GM21717 (cell line): ENCODE results near the gene PRR11.
A peak's percentile ranks its signal among the peaks of the same experiment; 100 is the strongest.
"Not testable (repeated sequence)": the region's sequence is repeated elsewhere in the genome, so short reads cannot be mapped to it uniquely, and the experiment has no call there.

Source experiments
- ATAC-seq: cut with Tn5 transposase; IDR thresholded peaks from one replicate; pipeline ENCODE4 v1.9.1; 2021; ENCODE audit warnings: mild to moderate bottlenecking, moderate library complexity; ENCODE audit not compliant: unreplicated experiment

The PRR11 gene

DNA sequence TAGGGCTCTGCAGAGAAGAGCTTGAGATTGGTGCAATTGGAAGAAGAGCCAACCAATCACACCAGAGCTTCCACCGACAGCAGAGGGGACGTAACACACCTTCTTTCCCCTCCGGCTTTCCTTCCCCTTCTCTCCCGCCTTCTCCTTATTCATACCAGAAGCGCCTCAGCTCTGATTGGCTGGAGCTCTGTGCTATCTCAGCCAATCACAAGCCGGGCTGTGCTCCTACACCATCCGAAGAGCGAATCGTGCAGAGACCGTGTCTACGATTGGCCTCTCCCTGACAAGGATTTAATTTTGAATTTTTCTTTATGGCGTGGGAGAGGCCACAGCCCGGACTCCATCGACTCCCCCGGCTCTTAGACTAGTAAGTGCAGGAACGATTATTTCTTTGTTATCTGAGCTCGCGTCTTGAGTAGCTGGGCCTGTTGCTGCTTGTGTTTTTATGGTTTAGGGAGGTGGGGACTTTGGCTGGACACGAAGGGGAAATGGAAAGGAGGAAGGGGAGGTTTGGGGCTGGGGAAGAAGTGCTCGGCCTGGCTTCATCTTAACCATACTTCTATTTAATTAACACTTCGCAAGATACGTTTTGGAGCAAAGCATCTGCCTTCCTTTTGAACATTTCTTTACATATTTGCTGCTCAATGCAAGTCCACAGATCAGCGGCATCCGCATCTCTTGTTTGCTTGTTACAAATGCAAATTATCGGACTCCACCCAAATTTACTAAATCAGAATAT, at the start of gene PRR11:
TSS of gene PRR11 (plus strand) at position 308 of the 739 bp plus-strand sequence. CDS start 14,007 bp downstream, outside the sequence.
- ATAC-seq = peak; percentile 85

DNA sequence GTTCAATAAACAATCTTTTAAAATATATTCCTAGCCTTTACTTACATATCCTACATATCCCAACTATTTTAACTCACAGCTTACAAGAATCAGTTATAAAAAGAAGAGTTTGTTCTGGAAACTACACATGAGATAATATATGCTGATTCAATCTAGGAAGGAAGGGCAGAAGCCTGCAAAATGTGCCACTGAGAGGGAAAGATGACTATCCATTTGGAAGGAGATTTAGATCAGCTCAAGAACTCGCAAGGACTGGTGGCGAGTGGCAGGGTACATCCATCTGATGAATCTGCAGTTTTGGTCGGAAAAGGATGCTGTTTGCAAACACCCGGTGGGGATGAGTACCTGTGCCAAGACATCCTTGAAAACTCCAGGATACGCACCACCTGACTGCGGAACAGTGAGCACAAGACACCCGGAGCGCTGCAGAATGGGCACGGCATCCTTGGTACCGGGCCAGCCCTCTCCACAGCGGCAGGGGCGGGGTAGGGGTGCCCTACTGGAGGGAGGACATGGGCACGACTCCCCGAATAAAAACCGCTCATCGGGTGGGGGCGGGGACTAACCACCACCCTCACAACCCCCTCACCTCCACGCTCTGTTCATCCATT, 49.6 kb upstream of the PRR11 start:
- ATAC-seq = peak; percentile 36

DNA sequence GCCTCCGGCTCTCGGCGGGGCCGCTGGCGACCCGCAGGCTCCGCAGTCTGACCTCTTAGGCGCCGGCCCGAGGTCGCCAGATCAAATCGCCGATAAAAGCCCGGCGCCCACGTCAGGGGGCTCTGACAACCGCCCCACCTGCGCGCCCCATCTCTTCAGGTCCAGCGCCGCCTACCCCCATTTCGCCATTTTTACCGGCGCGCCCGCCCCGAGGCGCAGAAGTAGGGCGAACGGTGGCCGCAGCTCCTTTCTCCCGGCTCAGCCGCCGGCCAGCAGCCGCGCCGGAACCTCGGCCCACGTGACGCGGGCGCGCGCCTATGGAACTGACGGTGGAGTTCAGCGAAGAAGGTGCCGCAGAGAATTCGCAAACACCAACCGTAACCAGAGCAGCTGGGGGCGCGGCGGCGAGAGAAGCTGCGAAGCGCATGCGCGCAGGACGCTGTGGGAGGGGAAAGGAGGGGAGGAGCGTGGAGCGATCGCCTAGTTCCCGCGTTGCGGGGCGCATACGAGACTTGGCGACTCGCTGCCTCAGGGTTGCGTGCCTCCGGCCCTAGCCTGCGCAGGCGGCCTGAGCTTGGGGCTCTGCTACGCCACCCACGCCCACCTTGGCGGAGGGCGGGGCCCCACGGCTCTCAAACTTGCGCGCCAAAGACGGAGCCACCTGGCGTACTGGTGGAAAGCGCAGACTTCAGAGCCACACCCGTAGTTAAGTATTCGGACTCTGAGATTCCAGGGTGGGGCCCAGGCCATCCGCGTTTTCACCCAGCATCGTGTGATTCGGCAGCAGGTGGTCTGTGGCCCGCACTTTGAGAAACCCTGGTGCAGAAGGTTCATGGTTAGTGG, 48.9 kb upstream of the PRR11 start, which contains the start of gene TRIM37:
TSS of gene TRIM37 (minus strand) at position 418 of the 843 bp plus-strand sequence. CDS start 419 bp downstream, outside the sequence.
- peak; percentile 86 for ATAC-seq

DNA sequence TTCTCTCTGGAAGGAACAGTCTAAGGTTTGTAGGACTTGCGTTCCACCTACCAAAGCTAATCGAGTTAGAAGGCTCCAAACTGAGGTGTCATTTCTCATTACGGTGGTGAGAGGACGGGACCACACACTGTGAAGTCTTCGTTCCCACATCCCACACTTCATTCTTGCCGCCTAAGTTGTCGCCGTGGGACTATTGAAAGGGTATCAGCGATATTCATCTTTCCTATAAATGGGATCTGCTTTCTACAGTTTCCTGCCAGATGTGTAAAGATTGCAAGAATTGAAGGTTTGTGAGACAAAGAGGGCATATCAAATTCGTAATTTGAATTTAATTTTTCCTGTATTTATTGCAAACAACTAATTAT, 48.3 kb upstream of the PRR11 start:
- ATAC-seq = no peak

DNA sequence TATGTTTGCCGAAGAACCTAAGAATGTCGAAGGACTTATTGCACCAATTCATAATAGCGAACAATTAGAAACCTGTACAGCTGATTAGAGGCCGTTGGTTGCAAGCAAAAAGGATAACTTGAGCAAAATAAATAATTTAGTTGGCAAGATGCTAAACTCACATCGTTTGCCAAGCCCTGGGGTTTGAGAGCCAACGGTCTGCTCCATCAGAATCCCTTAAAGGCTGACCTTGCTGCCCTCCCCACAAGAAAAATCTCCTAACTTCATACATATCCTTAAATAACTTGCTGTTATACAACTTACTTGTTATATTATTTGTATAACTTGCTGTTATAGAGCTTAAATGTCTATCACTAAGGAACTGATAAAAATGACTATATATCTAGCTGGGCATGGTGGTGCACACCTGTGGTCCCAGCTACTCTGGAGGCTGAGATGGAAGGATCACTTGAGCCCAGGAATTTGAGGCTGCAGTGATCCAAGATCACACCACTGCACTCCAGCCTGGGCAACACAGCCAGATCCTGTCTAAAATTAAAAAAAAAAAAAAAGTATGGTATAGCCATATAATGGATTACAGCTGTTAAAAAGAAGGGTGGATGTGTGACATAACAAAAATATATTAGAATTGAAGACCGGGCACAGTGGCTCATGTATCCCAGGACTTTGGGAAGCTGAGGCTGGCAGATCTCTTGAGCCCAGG, 47.0 kb upstream of the PRR11 start:
- ATAC-seq = no peak

DNA sequence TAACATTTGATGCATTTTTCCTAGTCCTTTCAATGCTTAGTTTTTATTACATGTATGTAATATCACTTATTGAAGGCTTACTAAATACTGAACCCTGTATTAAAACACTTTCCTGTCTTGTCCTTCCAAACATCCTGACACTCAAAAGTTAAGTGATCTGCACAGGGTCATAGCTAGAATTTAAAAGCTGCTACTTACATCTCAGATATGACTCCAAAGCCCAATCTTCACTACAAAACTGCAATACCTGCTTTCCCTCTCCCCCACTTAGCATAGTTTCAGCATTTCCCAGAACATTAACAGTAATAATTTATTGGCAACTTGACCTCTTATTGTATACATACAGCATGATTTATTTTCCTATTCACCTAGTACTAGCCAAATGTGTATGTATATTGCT, 44.6 kb upstream of the PRR11 start:
- ATAC-seq = no peak

DNA sequence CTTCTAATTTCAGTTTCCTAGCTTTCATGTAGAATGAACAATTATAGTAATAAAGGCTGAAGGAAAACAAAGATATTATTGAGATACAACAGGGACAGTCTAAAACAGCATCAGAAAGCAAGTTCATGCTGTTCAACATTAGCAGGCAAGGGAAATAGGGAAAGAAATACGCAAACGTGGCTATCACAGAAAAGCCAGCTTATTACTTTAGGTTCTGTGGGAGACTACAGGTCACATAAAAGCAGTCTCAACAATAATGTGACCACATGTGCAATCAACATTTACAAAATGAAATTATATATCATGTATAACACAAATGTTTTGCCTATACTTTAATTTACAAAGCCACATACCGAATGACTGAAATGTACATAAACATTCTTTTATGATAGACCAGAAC, 44.0 kb upstream of the PRR11 start:
- ATAC-seq = no peak

DNA sequence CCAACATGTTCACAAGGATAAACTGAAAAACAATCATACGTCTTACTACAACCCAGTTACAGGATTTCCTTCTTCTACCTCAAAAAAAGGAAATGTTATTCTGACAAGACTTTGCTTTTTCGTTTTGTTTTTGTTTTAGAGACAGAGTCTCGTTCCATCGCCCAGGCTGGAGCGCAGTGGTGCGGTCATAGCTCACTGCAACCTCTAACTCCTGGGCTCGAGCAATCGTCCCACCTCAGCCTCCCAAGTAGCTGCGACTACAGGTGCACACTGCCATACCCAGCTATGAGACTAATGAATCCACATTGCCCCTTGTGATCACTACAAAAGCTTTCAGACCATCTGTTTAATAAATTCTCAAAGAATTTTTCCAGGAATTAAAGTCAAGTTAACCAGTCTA, 40.1 kb upstream of the PRR11 start:
- ATAC-seq = no peak

DNA sequence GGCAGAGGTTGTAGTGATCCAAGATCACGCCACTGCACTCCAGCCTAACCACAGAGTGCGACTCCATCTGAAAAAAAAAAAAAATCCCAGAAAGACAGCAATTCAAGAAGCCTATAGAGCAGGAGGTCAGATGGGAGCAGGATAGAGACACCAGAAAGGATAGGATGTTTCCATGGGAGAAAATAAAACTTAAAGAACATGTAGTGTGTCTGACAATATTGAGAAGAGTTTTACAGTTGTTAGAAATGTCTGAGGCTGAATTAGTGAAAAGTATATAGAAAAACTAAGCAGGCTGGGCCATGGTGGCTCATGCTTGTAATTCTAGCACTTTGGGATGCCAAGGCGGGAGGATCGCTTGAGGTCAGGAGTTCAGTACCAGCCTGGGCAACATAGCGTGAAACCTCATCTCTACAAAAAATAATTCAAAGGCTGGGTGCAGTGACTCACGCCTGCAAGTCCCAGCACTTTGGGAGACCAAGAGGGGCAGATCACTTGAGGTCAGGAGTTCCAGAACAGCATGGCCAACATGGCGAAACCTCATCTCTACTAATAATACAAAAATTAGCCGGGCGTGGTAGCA, 33.6 kb upstream of the PRR11 start:
- ATAC-seq = no peak

DNA sequence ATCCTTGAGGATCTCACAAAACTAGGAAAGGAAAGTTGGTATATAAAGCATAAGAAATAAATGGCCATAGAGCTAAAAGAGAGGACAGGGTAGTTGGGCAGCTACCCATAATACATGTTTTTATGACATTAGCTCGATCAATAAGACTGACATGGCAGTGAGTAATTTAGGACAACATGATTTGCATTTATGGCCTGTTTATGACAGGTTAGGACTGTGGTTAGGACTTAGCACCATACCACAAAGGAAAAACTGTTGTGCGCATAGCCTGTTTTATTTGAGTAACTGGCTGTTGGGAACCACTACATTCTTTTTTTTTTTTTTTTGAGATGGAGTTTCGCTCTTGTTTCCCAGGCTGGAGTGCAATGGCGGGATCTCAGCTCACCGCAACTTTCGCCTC, 30.9 kb upstream of the PRR11 start:
- no peak for ATAC-seq

DNA sequence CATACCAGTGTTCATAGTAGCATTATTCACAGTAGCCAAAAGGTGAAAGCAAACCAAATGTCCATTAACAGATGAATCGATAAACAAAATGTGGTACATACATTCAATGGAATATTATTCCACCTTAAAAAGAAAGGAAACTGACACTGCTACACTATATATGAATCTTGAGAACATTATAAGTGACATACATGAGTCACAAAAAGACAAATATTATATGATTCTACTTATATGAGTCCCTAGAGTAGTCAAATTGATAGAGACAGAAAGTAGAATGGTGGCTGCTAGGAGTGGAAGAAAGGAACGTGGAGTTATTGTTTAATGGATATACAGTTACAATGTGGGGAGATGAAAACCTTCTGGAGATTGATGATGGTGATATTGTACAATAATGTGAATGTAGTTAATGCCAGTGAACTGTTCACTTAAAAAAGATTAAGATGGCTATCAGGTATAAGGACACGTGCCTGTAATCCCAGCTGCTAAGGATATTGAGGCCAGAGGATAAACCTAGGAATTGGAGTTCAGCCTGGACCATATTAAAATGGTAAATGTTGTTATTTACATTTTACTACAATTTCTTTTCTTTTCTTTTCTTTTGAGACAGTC, 28.6 kb upstream of the PRR11 start:
- no peak for ATAC-seq

DNA sequence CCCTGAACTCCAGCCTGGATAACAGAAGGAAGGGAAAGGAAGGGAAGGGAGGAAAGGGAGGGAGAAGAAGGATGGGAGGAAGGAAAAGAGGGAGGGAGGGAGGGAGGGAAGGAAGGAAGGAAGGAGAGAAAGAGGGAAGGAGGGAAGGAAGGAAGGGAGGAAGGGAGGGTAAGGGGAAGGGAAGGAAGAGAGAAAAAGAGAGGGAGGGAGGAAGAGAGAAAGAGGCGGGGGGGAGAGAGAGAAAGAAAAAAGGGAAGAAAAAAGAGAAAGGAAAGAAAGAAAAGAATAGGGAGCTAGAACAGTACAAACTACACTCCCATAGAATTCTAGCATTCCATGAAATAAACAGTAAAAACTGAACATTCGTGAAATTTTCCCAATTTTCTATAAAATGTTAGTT, 25.7 kb upstream of the PRR11 start:
- ATAC-seq = no peak

DNA sequence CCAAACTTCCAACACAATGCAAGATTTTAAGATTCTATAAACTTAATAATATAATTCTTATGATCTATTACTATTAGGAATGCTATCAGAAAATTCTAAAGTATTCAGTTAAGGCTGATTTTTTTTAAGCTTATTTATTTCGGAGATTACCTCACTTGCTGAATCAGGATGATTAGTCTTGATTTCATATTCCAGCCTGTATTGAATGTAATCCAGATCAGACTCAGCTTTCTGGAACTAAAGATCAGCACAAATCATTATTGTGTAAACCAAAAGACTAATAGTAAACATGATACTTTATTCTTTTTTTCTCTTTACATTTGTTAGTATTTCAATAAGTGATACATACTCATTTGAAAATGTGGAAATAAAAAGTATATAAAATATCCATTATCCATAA, 24.4 kb upstream of the PRR11 start:
- ATAC-seq = no peak

DNA sequence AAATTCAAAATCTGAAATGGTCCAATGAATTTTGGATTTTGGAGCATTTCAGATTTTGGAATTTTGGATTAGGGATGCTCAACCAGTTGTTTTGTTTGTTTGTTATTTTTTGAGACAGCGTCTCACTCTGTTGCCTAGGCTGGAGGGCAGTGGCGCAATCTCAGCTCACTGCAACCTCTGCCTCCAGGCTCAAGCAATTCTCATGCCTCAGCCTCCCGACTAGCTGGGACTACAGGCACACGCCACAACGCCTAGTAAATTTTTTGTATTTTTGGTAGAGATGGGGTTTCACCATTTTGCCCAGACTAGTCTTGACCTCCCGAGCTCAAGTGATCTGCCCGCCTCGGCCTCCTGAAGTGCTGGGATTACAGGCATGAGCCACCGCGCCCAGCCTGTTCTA, 17.2 kb upstream of the PRR11 start:
- not testable (repeated sequence) for ATAC-seq

DNA sequence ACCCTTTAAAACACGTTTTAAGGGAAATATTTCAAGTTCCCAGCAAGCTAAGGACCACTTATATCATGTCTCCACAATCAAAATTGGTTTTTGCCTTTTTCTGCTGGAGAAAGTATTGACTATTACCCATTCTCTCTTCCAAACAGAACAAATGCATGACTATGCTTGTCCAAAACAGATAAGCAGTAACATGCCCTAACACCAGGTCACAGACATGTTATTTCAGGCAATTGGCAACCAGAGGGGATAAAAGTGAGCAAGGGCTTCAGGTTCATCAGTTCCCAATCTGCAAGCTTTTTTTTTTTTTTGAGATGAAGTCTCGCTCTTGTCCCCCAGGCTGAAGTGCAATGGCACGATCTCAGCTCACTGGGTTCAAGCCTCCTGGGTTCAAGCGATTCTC, 15.6 kb upstream of the PRR11 start:
- ATAC-seq = no peak

DNA sequence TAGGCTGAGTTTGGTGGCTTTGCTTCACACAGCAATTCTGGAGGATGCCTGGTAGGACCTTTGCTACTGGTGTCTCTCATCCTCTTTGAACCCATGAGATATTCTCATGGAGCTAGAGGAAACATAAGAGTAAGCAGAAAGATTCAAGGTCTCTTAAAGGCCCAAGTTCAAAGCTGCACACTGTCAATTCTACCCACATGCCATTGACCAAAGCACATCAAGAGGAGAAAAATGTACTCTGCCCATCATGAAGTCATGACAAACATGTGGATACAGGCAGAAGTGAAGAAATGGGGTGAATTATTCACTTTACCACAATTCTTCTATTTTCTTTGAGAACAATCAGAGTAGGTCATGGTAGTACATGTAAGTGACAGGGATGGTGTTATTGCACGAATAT, 13.7 kb upstream of the PRR11 start:
- ATAC-seq = no peak

DNA sequence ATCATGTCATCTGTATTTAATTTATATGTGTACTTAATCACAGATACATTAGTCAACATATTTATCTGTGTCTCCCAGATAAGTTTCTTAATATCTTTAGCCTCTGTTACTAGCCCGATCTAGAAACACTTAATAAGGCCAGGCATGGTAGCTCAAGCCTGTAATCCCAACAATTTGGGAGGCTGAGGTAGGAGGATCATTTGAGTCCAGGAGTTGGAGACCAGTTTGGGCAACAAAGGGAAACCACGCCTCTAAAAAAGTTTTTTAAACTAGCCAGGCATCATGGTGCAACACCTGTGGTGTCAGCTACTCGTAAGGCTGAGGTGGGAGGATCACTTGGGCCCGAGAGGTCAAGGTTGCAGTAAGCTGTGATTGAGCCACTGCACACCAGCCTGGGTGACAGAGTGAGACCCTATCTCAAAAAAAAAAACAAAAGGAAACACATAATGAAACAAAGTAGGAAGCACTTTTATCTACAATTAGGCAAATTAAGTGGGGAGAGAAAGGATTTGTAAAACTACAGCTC, 9.9 kb upstream of the PRR11 start:
- ATAC-seq = no peak

DNA sequence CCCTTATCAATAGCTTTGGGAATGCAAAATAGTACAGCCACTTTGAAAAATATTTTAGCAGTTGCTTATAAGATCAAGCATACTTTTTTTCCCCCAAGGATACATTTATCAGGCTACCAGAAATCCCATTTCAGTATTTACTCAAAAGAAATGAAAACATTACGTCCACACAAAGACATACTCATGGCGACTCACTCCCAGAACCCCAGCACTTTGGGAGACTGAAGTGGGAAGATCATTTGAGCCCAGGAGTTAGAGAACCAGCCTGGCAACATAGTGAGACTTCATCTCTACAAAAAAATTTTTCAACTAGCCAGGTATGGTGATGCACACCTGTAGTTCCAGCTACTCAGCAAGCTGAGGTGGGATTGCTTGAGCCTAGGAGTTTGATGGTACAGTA, 6.5 kb upstream of the PRR11 start:
- ATAC-seq = no peak

DNA sequence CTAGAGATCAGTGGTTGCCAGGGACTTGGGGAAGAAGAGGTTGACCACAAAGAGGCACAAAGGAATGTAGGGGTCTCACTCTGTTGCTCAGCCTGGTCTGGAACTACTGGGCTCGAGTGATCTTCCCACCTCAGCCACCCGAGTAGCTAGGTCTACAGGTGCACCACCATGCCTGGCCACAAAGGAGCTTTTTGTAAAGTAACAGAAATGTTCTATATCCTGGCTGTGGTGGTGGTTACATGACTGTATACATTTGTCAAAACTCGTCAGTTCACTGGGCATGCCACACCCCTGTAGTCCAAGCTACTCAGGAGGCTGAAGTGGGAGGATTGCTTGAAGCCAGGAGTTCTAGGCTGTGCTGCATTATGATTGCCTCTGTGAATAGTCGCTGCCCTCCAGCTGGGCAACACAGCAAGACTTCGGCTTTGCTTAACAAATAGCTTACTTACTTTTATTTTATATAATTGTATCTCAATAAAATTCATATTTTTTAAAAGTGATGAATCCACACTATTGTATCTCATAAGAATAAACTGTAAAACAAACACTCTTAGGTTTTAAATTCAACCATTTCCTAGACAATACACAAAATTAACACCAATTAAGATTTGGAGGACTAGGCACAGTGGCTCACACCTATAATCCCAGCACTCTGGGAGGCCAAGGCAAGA, 5.6 kb upstream of the PRR11 start:
- no peak for ATAC-seq

DNA sequence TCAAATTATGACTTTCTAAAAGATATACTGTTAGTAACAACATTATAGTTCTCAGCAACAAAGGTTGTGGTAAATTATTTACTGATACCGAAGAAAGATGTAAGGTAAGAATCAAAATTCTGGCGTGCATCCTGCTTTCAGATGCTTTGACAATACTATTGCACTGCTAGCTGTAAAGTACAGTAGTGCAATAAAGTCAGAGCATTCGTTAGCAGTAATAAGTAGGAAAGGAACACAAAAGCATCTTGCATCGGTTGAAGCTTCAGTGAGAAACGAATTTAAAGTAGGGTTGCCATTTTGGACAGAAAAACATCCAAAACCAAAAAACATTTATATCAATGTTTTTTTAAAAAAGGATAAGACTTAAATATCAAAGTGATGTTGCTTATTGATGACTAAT, 4.5 kb upstream of the PRR11 start:
- no peak for ATAC-seq
